NCI-H146 treated with DMSO at 0.1 percent for 48 hours (cell line): ENCODE results near the gene DSTYK.

Experiments
- DNase-seq: peaks from one replicate; lab custom pipeline; 2025; ENCODE audit not compliant: unreplicated experiment; lab: John Stamatoyannopoulos, UW

The DSTYK gene, protein sequence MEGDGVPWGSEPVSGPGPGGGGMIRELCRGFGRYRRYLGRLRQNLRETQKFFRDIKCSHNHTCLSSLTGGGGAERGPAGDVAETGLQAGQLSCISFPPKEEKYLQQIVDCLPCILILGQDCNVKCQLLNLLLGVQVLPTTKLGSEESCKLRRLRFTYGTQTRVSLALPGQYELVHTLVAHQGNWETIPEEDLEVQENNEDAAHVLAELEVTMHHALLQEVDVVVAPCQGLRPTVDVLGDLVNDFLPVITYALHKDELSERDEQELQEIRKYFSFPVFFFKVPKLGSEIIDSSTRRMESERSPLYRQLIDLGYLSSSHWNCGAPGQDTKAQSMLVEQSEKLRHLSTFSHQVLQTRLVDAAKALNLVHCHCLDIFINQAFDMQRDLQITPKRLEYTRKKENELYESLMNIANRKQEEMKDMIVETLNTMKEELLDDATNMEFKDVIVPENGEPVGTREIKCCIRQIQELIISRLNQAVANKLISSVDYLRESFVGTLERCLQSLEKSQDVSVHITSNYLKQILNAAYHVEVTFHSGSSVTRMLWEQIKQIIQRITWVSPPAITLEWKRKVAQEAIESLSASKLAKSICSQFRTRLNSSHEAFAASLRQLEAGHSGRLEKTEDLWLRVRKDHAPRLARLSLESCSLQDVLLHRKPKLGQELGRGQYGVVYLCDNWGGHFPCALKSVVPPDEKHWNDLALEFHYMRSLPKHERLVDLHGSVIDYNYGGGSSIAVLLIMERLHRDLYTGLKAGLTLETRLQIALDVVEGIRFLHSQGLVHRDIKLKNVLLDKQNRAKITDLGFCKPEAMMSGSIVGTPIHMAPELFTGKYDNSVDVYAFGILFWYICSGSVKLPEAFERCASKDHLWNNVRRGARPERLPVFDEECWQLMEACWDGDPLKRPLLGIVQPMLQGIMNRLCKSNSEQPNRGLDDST

DNA sequence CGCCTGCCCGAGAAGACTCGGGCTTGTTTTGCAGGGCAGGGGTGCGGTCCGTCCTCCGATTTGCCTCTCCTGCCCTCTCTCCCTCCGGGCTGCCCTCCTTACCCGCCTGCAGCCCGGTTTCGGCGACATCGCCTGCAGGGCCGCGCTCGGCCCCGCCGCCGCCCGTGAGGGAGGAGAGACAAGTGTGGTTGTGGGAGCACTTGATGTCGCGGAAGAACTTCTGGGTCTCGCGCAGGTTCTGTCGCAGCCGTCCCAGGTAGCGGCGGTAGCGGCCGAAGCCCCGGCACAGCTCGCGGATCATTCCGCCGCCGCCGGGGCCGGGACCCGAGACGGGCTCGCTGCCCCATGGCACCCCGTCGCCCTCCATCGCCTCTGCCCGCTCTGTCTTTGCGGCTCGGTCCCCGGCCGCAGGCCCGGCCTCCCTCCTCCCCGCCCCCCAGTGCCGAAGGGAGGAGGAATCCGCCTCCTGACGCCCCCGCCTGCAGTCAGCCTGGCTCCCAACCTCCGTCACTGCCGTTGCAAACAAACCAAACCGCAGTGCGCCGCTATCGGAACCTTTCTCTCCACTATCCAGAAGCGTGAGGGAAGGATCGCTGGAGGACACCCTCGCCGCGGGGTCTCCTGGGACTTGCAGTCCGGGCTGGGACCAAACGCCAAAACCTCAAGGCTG, at the start of gene DSTYK:
Gene DSTYK, minus strand, starts transcription at position 534 of the 670 bp plus-strand sequence. Its CDS starts 167 bp downstream, at position 367.
- peak; percentile 83 for DNase-seq

DNA sequence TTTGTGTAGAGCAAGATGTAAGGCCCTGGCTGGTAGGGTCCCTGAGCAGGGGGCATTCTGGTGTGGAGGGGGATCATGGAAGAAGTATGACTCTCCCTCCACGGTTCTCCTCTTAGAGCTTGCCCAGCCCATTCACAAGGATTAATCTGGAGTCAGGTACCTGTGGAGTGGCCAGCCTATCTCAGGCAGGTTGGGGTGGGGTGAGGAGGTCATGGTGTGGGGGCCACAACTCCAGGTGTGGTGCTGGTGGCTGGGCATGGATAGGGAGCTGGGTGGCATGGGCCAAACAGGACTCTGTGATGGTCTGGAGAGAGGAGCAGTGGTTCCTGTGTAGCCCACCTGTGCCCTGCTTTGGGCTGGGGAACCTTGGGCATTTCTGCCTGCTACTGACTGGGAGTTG, 48.5 kb upstream of the DSTYK start:
- no peak for DNase-seq

DNA sequence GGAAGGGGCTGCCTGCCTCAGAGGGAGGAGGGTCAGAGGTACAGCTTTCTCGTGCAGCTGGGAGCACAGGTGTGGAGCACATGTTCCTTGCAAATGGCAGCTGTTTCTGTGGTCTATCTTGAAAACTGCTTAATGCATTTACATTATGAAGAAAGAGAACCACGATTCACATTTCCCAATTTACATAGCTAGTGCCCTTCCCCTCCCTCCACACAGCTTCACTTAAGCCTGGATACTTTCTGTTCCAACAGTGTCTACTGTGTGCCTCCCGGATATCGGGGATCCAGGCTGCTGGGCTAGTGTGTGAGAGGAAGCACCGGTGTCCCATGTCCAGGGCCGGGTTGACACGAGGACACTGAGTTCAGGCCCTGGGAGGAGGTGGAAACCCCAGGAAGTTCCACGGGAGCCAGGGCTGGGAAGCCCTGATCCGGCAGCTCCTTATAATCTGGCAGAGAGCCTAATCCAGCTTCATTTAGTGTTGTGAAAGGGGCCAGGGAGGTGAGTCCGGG, 47.9 kb upstream of the DSTYK start:
- DNase-seq: no peak

DNA sequence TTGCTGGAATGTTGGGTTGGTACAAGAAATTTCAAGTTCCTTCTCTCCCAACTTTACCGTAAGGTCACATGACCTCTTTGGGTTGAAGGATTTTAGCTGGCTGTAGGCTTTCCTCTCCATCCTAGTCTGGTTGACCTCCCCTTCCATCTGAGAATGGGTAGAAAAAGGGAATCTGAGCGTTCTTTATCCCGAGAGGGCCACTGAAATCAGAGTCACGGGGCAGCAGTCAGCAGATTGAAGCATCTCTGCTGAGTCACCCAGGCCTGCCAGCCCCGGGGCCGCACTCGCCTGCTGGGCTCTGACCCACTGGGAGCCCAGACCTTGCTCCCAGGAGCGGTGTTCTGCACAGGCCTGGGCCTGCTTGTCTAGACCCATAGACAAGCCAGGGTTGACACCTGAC, 47.2 kb upstream of the DSTYK start:
- no peak for DNase-seq

DNA sequence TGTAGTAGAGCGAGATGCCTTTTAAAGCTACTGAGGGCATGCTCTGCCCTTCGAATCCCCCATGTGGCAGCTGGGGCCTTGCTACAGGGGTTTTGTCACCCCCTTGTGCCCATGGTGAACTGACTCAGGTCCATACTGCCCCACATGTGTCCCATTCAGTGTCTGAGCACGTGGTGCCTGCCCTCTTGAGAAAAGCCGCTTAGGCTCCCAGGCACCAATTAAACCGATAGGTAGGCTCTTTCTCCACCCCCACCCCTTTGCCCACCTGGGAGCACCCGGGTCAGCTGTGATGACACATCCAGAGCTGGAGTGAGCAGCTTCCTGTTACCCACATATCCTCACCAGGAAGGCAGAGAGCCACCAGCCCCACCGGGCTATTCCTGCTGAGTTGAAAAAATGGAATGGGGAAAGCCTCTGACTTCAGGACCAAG, 46.8 kb upstream of the DSTYK start:
- DNase-seq: no peak

DNA sequence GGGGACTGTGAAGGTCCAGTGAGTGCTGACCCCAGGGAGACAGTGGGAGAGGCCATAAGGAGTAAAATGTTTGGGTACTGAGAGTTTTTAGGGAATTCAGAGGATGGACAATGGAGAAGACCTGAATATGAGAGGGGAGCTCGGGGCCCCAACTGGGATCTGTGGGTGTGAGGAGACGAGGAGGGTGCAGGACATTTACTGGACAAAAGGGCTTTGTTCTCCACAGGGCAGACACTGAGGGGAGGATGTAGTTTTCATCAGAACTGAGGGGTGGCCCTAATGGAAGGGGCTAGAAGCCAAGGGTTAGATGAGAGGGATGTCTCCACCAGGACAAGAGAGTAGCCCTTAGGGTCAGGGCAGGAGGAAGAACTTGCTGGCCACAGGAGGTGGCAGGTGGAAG, 46.2 kb upstream of the DSTYK start:
- DNase-seq: no peak

DNA sequence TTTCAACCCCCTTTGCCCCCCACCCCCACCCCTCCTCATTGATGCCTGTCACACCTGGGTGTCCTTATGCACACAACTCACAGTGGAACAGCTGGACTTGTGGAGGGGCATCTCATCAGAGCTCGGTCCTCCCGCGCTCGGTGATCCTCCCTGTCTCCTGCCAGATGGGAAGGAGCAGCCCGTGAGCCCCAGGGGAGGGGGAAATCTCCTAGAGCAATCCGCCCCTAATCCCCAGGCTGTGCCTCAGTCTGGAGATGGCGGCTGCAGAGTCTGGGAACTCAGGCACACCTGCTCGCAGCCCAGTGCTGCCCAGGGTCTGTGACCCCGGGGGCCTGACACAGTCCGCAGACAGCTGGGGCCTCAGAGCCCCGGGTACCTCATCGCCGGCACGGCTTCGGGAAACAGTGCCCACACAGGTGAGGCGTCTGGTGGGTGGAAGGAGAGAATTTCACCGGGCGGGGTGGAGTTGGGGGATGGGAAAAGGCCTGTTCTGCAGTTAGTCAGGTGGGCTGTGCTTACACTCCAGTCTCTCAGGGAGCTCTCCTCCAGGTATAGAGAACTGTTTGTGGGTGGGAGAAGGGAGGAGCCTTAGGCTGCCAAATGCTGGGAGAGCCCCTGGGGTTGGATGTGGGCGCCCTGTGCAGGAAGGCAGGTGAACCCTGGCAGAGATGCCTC, 45.6 kb upstream of the DSTYK start:
- DNase-seq: no peak

DNA sequence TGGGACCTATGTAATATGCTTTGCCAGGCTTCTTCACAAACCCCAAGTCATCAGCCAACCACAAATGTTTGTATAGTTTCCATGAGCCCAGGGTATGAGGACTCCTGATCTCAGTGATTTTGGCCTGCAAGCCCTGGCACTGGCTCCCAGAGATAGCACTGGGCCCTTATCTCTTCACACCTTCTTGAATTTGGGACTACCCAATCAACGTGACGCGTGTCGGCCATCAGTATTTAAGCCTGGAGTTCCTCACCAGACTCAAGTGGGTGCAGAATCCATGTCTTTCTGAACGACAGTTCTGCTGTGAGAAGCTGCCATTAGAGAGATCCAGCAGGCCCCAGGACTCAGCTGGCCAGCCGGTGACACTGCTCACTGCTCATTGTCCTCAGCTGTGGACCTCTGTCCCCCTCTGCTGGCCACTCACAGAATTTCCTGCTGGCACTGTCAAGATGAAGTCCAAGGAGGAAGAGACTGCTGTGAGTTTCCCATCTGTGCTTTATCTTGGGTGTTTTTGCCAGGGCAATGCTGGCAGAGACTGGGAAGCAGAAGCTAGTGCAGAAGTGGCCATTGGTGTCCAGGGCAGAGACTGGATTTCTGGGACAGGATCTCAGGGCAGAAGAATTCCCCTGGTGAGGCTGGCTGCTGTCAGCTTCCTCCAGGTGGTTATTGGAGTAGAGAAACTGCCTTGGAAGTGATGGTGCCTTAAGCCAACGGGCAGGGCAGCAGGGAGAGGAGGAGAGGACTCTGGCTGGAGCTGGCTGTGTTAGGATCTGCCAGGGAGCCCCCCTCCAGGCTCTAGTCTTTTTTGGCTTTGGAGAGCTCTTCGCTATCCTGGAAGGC, 44.7 kb upstream of the DSTYK start:
- DNase-seq: peak; percentile 61

DNA sequence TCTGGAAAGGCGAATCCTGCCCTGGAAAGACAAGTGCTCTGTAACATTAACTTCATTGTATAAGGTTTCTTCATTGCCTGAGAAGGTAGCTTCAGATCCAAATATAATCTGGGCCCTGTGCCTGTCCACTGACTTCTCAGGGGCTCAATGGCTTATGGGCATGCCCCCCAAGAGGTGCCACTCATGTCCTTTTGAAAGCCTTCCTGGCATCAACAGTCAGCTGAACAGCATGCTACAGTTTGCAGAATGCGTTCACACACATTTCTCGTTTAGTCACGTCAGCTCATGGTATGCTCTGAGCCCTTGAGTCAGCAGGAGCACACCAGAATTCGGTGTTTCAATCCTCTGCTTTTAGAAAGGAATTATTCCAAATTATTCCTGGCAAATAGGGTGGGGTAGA, 40.1 kb upstream of the DSTYK start:
- no peak for DNase-seq

DNA sequence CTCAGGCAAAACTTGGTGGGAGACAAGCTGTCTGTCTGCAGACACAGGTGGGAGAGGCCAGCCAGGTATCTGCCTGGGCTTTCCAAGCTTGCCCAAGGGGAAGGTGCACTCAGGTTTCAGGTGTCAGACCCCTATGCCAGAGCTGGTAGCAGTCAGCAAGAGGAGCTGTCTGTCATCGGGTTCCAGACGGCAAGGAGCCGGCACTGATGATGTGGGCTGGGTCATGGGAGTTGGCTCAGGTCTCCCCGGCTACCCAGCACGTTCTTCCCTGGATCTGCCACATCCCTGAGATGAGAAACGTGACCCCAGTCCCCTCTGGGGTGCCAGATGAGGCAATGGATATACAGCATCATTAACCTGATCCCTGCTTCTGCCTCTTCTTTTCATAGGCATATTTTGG, 39.2 kb upstream of the DSTYK start:
- DNase-seq: no peak

DNA sequence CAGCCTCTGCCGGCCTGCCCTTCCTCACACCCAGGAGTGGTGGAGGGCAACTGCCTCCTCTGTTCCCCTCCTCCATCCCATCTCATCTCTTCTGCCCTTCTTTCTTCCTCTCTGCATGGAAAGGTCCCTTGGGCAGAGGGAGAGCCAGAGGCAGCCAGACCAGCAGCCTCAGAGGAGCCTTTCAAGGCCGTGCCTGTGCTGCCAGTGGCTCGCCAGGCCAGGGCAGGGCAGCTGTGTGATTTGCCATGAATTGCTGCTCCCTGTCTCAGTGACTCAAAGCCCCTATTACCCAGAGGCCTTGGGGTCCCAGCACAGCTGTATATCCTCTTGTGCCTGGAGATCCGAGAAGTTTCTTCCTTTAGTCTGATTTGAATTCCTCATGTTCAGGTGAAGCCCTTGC, 38.1 kb upstream of the DSTYK start:
- no peak for DNase-seq

DNA sequence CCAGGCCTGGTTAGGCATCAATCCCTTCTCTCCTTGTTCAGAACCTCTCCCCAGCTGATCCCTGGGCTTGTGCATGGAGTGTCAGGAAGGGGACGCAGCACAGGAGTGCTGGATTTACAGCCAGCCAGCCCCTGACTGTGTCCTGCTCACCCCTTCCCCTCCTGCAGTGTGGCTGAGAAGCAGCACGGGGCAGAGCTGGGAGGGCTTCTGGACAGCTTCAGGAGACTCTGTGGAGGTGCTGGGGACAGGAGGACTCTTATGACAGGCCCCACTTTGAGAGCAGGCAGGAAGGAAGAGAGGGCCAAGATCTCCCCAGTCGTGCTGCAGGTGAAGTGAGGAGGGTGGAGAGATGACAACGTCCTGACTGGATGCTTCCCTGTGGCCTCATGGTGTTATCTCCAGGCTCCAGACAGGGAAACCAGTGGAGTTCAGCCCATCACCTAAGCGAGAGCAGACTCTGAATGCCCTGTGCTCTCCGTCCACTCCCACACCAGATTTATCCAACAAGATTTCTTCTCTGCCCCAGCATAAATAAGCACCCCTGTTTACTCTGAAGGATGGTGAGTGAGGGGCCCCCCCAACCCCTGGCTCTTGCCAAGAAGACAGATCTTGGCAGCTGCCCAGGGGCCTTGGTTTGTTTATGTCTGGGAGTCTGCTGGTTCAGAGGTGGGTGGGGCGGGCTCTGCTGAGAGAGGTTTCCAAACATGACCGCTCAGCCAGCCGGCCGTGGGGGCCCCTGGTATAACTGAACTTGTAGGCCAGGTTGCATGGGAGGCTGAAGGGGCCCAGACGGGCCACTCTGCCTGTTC, 37.5 kb upstream of the DSTYK start:
- DNase-seq: no peak

DNA sequence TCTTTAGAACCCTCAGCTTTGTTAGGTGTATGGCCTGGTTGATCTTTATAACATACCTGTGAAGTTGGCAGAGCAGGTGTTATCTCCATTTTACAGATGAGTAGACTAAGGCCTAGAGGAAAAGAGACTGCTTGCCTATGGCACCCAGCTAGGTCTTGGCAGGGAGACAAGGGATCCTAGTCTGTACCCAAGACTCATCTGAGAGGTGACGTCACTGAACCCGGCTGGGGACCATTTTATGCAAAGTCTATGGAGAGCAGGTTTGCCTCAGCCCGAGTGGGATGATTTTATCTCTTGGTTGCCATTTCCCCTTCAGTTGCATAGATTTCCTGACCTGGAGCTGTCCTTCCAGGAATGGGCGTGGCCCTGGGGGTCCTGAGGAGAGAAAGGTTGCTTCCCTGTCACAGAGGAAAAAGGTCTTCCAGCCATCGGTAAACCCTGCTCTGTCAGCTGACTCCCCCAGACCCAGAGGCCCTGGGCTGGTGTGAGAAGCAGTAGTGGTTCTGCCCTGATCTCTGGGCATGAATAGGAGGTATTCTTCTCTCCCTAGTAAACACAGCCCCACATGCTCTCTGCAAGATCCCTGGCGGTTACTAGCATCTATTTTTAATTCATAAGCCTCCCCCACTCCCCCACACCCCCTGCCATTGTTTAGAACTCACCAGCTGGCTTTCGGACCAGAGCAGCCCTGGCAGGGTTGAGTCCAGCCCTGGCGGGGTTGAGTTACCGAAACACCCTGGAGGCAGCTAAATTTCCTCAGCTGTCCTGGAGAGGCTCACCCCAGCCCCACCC, 35.8 kb upstream of the DSTYK start:
- DNase-seq: no peak

DNA sequence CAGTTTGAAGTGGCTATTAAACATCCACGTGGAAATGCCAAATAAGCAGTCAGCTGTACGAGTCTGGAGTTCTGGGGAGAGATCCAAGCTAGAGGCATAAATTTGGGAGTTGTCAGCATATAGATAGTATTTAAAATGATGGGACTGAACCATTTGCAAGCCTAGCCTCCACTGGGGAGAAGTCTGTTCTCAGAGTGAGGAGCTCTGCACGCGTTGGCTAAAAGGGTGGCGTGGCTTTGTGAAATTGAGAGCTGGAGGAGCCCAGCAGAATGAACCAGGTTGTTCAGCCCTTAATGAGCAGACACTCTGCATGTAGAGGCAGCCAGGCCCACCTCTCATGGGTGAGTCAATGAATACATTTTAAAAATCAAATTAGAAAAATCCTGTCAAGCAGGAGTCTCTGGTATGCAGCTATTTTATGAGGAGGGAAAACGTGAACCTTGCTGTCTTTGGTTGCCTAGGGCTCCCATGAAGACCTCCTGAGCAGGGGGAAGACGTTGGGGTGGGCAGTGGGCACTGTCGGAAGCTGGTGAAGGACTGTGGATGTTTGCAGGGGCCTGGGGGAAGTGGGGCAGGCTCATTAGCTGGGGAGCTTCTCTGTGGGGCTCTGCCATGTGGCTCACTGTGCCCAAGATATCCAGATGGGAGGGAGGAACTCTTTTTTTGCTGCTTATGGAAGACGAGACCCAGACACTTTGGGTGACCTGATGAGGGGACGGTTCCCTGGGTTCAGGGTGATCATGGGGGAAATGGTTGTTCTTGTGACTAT, 35.0 kb upstream of the DSTYK start:
- no peak for DNase-seq

DNA sequence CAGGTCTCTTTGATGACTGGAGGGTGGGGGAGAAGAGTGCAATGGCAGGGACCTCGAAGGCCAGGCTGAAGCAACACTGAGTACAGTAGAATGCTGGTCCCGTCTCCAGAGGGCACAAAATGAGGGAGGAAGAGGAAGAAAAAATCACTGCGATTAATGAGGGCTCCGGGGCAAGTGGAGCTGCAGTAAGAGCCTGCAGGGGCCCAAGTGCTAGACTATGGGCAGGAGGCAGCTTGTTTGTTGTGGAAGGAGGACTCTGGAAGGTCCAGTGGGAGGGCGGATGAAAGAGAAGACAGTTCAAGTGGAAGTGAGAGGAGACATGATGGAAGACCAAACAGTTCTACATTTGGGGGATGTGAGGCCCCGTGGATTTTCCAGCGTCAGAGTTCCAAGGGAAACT, 33.6 kb upstream of the DSTYK start:
- DNase-seq: no peak

DNA sequence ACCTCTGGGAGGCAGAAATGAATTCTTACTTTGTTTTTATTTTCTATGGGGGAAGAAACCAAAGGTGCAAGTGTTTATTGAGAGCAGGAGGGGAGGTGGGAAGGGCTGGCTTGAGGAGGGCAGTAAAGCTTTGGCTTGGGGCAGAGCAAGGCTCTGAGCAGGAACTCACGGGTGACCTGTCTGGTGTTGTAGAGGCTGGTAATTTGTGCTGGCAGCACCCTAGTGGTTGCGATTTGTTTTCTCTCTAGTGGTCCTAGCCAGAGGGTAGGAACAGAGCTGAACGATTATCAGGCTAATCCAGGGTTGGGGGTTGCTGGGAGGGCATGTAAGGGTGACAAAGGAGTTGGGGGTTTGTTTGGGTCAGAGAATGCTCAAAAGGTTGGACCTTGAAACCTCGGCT, 32.9 kb upstream of the DSTYK start:
- DNase-seq: no peak

DNA sequence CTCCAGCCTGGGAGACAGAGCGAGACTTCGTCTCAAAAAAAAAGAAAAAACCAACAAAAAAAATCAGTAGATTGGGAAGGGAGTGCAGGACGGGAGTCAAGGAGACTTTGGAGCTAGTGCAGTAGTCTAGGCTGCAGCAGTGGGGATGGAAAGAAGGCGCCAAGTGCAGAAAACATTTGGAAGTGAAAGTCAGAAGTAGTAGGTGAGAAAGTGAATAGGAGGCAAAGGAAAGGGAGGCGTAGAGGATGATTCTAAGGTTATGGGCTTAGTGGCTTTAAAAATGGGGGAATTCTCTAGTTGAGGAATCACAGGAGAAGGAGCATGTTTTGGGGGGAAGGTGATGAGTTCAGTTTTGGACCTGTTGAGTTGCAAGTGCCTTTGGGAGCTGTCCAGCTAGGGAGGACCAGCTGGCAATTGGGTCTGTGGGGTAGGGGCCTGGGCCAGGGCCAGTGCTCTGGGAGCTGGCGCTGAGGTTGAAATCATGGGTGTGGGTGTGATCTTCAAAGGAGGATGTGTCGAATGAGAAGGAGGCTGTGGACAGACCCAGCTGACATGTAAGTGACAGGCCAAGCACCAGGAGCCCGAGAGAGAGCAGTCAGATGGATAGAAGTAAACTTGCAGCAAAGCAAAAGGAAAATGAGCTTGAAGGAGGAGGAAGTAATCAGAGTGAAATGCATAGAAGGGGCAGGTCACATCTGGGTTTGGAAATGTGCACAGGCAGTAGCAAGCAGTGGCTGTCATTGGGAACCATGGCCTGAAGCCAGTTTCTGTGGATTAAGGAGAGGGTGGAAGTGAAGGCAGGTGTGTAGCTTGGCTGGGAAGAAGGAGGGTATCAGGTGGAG, 32.1 kb upstream of the DSTYK start:
- no peak for DNase-seq
